Brain pericyte (primary cell): ENCODE results near the gene RRN3.
A peak's percentile ranks its signal among the peaks of the same experiment; 100 is the strongest.
"Not testable (repeated sequence)": the region's sequence is repeated elsewhere in the genome, so short reads cannot be mapped to it uniquely, and the experiment has no call there.

Source experiments
- DNase-seq: peaks from one replicate; pipeline ENCODE4 v3.0.0-alpha.2; 2012; ENCODE audit warnings: low read depth, low spot score

Gene RRN3

DNA sequence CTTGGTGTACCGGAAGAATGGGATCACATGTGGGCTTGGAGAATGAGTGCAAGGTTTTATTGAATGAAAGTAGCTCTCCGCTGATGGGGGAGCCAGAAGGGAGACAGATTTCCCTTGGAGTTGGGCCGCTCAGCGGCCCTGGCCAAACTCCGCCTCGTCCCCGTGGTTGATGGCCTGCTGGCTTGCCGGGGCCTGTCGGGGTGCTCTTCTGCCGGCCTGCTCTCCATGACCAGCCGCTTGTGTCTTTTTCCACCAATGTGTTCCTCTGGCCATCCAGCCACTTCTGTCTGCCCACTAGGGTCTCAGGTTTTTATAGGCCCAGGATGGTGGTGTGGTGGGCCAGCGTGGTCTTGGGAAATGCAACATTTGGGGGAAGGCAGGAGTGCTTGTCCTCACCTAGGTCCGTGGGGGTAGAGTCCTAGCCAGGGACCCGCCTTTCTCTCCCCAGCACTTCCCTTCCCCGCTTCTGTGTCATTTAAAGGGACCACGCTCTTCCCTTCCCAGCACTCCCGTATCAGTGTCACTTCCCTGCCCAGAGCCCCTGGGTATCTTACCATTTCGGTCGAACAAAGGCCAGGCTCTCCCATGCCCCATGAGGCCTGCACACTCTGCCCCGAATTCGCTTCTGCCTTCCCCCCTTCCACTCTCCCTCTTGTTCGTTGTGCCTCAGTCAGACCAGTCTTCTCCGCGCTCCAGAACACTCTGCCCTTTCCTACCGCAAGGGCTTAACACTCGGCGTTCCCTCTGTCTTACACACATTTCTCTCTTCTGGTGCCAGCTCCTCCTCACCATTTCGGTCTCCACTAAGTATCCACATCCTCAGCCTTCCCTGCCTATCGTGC is 66.3 kb downstream of the RRN3 start:
- not testable (repeated sequence) for DNase-seq

- not testable (repeated sequence) for DNase-seq
These were observed 67.0 kb downstream of the RRN3 start for GRCh38 chr16:15027051-15027450.

- not testable (repeated sequence) for DNase-seq
These were observed 68.7 kb downstream of the RRN3 start for GRCh38 chr16:15025234-15025951.

DNA sequence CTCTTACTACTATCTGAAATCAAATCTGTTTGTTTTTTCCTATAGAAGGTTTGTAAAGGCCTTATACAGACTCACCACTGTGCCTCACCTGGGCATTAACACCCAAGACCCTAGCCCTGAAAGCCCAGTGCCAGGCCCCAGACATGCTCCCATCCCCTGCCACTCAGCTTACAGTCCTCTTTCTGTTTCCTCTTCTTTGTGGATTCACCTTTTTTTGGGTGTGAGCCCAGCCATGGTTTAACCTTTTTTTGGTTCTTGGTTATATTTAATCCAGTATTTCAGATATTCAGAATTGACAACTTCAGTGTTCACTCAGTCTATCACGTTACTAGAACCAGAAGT is 69.2 kb downstream of the RRN3 start:
- not testable (repeated sequence) for DNase-seq

GRCh38 chr16:15023381-15024077 is 70.5 kb downstream of the RRN3 start:
- DNase-seq: not testable (repeated sequence)

DNA sequence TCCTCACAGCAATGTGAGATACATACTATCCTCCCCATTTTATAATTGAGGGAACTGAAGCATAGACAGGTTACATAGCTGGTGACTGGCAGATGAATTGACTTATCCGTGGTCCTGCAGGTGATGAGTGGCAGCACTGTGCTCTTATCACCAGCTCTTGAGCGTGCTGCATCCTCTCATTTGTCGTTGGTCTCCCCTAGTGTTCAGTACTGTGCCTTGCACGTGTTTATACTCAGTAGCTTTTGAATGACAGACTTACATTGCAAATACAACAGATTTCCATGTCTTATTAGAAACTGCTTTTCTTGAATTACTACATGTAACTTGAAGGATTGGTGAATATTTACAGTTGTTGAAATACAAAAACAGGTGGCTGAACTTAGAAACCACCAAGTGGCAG is 71.9 kb downstream of the RRN3 start:
- DNase-seq: peak; percentile 29

DNA sequence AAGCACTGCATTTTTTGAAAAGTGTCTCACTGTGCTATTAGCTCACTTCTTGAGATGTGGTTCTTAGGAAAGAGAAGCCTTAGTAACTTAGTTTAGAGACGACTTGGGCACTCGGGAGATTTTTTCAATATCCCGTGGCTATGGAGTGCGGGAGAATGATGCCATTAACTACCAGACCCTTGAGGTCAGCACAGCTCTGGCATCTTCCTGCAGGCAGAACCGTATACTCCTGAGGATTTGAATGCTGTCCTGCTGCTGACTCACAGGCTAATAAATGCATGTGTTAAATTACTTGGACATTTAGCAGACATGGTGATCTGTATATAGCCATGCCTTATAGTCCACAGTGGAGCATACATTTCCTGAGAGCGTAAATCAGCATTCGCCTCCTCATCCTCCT is 72.6 kb downstream of the RRN3 start:
- not testable (repeated sequence) for DNase-seq

- DNase-seq: not testable (repeated sequence)
These were observed 77.0 kb downstream of the RRN3 start for GRCh38 chr16:15016951-15017580.

DNA sequence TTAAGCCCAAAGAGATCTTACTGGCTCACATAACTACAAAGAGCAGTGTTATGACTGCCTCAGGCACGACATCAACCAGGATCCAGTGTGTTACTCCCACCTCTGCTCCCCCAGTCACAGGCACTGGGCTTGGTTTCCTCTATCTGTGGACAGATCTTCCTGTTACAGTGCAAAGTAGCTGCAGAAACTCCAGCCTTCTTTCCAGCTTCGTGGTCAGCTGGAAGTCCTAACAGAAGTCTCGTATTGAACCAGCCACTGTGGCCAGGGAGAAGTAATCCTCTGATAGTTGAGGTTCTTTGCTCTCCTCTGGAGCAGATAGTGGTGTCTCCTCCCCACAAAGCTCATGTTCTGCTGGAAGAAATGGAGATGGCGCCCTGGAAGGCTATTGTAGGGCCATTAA is 77.7 kb downstream of the RRN3 start:
- DNase-seq: not testable (repeated sequence)

DNA sequence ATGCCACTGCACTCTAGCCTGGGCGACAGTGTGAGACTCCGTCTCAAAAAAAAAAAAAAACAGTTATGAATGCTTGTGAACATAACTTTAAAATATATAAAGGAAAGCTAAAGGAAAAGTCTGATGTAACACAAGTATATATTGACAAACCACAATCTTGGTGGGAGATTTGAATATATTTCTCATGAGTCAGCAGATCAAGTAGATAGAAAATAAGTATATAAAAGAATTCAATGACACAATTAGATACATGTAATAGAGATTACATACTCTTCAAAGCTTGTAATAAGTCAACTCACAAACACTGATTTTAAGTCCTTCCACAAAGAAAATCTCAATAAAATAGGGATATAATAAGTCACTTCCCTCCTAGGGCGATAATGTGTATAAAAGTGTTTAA is 78.4 kb downstream of the RRN3 start:
- DNase-seq: not testable (repeated sequence)

DNA sequence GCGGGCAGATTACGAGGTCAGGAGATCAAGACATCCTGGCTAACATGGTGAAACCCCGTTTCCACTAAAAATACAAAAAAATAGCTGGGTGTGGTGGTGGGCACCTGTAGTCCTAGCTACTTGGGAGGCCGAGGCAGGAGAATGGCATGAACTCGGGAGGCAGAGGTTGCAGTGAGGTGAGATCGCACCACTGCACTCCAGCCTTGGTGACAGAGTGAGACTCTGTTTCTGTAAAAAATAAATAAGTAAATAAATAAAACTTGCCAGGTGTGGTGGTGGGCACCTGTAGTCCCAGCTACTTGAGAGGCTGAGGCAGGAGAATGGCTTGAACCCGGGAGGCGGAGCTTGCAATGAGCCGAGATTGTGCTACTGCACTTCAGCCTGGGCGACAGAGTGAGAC is 81.1 kb downstream of the RRN3 start:
- DNase-seq: not testable (repeated sequence)
